ENCODE measurements around the gene OR10X1.

The OR10X1 gene

DNA sequence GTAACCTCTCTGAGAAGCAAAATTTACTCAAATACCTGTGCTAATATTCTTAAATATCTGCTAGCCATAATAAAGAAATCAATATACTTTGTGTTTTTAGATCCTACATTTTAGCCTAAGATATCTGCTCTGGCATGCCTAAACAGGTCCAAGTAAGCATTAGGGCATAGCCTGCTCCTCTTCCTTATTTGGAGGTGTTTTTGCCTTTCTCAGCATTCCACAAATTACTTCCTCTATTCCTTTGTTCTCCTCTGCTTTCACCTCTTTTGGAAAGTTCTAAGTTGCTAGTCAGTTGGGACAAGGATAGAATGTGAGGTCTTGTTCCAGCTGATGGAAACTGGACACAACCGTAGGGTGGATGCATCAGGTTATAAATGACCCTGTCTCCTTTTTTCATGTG, 7.2 kb upstream of the OR10X1 start:
- ChIA-PET CTCF (no interaction called here), POLR2A (no interaction called here)
- DNase-seq (ENCODE audit: low read depth, low spot score): no peak
- TF ChIP-seq, protein P1, sequence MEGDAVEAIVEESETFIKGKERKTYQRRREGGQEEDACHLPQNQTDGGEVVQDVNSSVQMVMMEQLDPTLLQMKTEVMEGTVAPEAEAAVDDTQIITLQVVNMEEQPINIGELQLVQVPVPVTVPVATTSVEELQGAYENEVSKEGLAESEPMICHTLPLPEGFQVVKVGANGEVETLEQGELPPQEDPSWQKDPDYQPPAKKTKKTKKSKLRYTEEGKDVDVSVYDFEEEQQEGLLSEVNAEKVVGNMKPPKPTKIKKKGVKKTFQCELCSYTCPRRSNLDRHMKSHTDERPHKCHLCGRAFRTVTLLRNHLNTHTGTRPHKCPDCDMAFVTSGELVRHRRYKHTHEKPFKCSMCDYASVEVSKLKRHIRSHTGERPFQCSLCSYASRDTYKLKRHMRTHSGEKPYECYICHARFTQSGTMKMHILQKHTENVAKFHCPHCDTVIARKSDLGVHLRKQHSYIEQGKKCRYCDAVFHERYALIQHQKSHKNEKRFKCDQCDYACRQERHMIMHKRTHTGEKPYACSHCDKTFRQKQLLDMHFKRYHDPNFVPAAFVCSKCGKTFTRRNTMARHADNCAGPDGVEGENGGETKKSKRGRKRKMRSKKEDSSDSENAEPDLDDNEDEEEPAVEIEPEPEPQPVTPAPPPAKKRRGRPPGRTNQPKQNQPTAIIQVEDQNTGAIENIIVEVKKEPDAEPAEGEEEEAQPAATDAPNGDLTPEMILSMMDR (IDR thresholded peaks at IDR 0.05; ENCODE audit: insufficient read depth, low read length, missing control alignments): no peak
- H3K4me3 ChIP-seq (ENCODE audit: low read depth, low read length): no peak overlapping the region

DNA sequence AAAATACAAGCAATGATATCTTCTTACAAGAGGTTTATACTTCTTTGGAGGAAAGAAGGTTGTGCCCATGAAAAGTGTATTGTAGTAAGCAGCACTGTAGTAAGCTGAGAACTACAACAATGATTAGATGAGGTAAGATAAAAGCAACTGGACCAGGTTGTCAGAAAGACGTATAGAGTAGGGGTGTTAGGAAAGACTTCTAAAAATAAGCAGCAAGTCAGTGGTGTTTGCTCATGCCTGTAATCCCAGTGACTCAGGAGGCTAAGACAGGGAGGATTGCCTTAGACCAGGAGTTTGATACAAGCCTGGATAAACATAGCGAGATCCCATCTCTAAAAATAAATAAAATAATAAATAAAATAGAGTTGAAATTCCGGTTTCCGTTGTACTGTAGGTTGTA, 4.3 kb upstream of the OR10X1 start:
- H3K4me3 ChIP-seq (ENCODE audit: low read depth, low read length): no peak overlapping the region
- POLR2A ChIA-PET: no interaction called here
- DNase-seq (ENCODE audit: low read depth, low spot score): no peak
- CTCF ChIA-PET: no interaction called here
- TF ChIP-seq, protein P1 (IDR thresholded peaks at IDR 0.05; ENCODE audit: insufficient read depth, low read length, missing control alignments): no peak

DNA sequence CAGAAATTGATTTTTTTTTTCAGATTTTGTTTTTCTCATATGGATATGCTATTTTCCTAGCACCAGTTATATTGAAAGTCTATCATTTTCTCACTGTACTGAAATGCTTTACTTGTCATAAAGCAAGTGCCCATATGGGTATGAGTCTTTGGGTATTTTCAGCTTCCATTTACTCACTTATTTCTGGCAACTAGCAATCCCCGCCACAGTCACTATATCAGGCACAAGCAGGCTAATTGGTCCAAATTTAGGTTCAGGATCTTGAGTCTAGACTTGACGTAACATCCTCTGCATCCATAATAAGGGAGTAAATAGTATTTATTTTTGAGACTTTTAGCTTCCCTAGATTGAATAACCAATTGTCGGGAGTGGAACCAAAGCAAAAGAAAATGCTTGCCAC, 2.1 kb downstream of the OR10X1 start:
- POLR2A ChIA-PET: no interaction called here
- TF ChIP-seq, protein P1 (IDR thresholded peaks at IDR 0.05; ENCODE audit: insufficient read depth, low read length, missing control alignments): no peak
- no peak for DNase-seq (ENCODE audit: low read depth, low spot score)
- H3K4me3 ChIP-seq (ENCODE audit: low read depth, low read length): no peak overlapping the region
- CTCF ChIA-PET: no interaction called here

DNA sequence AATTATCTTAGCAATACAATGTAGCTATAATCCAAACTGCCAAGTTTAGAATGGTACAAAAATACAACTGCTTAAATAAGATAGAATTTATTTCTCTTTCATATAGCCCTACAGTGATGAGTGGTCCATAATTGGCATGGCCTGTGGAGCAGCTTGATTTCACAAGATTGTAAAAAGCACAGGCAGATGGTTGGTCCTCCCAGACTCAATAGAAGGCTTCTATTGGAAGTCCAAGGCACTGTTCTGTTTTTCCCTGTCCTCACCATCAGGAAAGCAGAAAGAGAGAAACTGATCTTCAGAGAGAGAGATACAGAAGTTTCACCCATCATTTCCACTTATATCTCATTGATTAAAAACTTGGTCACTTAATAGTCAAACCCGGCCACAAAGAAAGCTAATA, 7.5 kb downstream of the OR10X1 start:
- no peak for DNase-seq (ENCODE audit: low read depth, low spot score)
- H3K4me3 ChIP-seq (ENCODE audit: low read depth, low read length): no peak overlapping the region
- POLR2A ChIA-PET: no interaction called here
- CTCF ChIA-PET: no interaction called here
- TF ChIP-seq, protein P1 (IDR thresholded peaks at IDR 0.05; ENCODE audit: insufficient read depth, low read length, missing control alignments): no peak

DNA sequence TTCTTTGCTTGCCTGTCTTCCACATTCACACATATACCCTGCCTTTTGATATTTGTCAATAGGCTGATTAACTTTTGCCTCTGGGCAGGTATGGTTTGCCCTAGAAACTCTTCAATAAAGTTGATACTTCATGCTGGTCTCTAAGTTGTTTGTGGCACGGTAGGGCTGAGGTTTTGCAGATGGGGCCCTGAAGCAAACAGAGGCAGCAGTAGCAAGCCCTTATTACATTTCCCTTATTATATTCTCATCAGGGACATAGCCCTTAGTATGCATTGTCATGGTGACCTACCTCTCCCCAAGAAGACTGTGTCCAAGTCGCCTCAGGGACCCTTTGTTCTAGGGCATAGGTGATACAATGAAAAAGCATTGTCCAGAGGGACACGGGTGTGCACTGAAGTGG, 9.2 kb downstream of the OR10X1 start, which contains the start of gene OR6P1:
Gene OR6P1 (minus strand): TSS at position 101 of the 400 bp plus-strand sequence. CDS start 6,976 bp downstream, outside the sequence.
- POLR2A ChIA-PET: no interaction called here
- TF ChIP-seq, protein P1 (IDR thresholded peaks at IDR 0.05; ENCODE audit: insufficient read depth, low read length, missing control alignments): no peak
- DNase-seq (ENCODE audit: low read depth, low spot score): no peak
- CTCF ChIA-PET: no interaction called here
- H3K4me3 ChIP-seq (ENCODE audit: low read depth, low read length): no peak within 1 kb of the TSS

DNA sequence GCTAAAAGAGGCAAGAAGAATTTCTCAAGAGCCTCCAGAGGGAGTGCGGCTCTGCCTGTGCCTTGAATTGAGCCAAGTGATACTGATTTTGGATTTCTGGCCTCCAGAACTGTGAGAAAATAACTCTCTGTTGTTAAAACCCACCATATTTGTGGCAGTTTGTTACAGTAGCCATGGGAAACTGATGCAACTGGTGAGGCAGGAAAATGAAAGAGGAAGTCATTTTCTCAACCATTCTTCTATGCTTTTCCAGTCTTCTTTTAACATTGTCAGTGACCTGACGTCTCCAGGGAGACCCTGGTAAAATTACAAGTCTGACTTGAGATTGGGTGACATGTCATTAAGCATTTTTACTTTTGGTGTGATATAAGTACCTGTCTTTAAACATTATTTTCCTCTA, 15.1 kb downstream of the OR10X1 start:
- TF ChIP-seq, protein P1 (IDR thresholded peaks at IDR 0.05; ENCODE audit: insufficient read depth, low read length, missing control alignments): no peak
- POLR2A ChIA-PET: no interaction called here
- H3K4me3 ChIP-seq (ENCODE audit: low read depth, low read length): no peak overlapping the region
- DNase-seq (ENCODE audit: low read depth, low spot score): no peak
- CTCF ChIA-PET: no interaction called here

Measured in AG04449 (cell line).